HTR-8/SVneo (cell line): ENCODE results near the gene SEMA6B.

Source experiments
- DNase-seq: peaks from one replicate; pipeline ENCODE4 v3.0.0; 2011; ENCODE audit warnings: low spot score, mixed read lengths; ENCODE audit not compliant: insufficient read length
- FAIRE-seq: peaks from 2 replicates; lab custom pipeline; 2011; peaks lifted over from hg19 to GRCh38; lab: Jason Lieb, UNC

The SEMA6B gene

DNA sequence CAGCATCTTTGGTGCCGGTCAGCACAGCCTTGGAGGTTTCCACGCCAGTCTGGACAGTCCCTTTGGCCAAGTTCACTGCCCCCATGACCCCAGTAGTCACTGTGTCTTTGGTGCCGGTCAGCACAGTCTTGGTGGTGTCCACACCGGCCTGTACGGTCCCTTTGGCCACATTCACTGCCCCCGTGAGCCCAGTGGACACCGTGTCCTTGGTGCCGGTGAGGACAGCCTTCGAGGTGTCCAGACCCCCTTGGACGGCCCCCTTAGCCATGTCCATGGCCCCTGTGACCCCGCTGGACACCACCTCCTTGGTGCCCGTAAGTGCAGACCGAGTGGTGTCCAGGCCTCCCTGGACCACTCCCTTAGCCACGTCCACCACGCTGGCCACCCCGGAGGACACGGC lies 46.2 kb downstream of the SEMA6B start:
- DNase-seq, result no peak
- no peak for FAIRE-seq

GRCh38 chr19:4512070-4512469 lies 47.4 kb downstream of the SEMA6B start:
- FAIRE-seq (no peak), DNase-seq (no peak)

- FAIRE-seq, result peak; percentile 16
- DNase-seq, result no peak
Measured at GRCh38 chr19:4511300-4512054, 48.0 kb downstream of the SEMA6B start.

GRCh38 chr19:4510435-4511255 lies 48.8 kb downstream of the SEMA6B start:
- DNase-seq (no peak), FAIRE-seq (no peak)

- no peak for FAIRE-seq
- DNase-seq, result no peak
Measured at GRCh38 chr19:4508698-4509097, 50.8 kb downstream of the SEMA6B start.

GRCh38 chr19:4507804-4508203 lies 51.7 kb downstream of the SEMA6B start:
- FAIRE-seq, result no peak
- no peak for DNase-seq

DNA sequence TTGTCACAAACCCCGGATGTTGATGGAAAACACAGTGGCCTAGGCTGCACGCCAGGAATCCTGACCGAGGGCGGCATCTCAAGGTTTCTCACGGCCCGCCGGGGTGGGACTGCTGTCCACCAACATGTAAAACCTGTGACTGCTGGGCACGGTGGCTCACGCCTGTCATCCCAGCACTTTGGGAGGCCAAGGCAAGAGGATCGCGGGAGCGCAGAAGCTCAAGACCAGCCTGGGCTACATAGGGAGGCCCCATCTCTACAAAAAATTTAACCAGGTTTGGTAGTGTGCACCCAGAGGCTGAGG lies 52.4 kb downstream of the SEMA6B start:
- DNase-seq (no peak), FAIRE-seq (no peak)

GRCh38 chr19:4506449-4507149 lies 52.9 kb downstream of the SEMA6B start:
- no peak for FAIRE-seq
- peak; percentile 41 for DNase-seq

- DNase-seq (no peak), FAIRE-seq (no peak)
Measured at GRCh38 chr19:4505570-4506448, 53.7 kb downstream of the SEMA6B start.

DNA sequence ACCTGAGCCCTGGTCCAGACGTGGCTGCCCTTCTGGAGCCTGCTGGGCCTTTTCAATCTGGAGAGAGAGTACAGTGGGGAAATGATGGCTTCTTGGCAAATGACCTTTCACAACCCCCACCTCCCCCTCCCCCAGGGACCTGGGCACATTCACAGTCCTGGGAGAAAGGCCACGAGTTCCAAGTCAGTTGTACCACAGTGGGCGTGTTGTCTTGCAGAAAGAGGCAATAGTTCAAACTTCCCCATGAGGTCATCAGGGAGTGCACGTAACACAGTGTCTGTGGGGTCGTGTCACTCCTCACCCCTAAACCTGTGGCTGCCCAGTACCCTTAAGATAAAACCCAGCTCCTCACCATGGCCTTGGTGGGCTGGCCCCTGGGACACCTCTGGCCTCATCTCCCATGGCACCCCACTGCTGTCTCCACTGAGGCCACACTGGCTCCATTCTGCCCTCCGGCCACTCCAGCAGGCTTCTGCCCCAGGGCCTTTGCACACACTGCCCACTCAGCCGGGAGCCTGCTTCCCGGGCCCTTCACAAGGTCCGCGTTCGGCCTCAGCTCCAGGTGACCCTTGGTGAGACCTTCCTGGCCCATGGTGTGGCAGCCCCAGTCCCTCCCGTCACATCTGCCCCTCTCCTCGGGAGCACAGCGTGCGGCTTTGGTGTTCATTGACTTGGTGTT lies 54.5 kb downstream of the SEMA6B start:
- no peak for FAIRE-seq

GRCh38 chr19:4504297-4504701 lies 55.2 kb downstream of the SEMA6B start:
- DNase-seq (no peak), FAIRE-seq (no peak)

More for the DNA sequence above, 54.5 kb downstream of the SEMA6B start:
- DNase-seq, result no peak

DNA sequence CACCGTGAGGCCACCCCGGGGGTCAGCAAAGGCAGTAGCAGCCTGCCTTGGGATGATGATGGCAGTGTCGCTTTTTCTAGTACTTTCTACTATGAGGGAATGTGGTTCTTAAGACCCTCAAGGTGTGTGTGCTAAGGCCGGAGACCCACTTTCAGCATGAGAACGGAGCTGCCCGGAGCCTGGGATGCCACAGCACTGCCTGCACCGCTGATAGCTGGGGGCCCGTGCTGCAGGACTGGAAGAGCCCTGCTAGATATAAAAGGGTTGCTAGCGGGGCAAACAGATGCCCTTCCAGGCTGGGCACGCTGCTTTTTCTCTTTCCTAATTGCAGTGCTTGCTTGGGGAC lies 55.7 kb downstream of the SEMA6B start:
- no peak for DNase-seq
- no peak for FAIRE-seq

DNA sequence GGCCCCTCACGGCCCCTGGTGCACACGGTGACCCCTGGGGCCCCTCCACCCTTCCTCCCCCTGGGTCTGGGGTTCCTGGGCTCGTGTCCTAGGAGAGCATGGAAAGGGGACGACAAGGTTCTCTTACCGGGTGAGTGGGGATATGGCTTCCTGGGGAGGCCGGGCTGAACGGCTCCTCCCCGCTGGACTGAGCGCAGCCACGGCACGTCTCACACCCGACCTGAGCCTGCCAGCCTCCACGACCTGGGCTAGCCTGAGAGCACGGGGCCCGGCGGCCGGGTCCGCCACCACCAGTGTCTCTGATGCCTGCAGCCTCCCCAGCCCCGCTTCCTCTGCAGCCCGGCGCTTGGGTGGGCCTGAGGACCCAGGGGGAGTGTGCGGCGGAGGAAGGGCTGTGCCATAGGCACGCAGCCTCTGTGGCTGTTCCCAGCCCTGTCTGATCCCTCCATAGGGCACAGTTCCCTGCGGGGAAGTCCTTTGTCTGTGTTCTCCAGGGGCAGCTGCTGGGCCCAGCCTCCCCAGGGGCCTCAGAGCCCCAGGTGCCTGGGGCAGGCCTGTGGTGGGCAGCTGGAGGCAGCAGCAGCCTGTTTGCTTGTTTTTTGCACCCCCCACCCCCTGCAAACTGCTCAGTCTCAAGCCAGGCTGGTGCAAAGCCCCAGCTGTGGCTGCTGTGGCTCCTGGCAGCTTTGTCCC lies 56.2 kb downstream of the SEMA6B start:
- DNase-seq, result no peak

DNA sequence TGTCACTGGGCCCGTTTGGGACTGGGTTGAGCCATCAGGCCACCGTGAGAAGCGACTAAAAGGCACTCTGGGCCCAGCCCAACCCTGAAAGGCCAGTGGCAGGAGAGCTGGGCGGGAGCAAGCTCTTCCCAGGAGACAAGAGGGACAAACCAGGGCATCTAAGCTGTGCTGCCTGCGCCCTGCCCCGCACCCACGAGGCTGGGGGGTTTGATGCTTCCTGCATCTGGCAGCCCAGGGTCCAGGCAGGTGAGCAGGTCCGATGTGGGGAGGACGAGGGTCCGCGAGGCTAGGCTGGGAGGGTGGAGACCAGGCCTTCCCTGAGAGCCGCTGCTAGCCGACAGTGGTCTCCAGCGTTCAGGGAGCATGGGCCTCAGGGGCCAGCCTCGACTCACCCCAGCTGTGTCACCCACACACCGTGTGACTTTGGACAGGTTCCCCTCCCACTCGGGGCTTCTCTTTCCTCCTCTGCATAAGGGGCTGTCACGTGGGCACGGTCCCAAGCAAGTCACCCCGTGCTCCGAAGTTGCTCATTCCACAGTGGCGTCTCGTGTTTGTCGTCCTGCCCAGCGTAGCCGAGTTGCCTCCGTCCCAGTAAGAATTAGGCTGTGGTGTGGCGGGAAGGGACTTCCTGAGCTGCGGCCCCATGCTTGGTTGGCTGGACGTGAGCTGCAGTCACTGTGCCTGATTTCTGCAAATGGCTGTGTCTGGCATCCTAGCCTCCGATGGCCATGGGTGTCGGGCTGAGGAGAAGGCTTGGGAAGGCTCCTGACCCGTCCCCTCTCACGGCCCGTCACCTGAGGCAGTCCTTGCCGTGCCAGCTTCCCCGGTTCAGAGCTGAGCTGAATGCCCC lies 57.0 kb downstream of the SEMA6B start:
- FAIRE-seq (no peak), DNase-seq (no peak)

More for the DNA sequence above, 56.2 kb downstream of the SEMA6B start:
- no peak for FAIRE-seq

- FAIRE-seq (no peak), DNase-seq (no peak)
Measured at GRCh38 chr19:4501691-4502090, 57.8 kb downstream of the SEMA6B start.

- DNase-seq (no peak), FAIRE-seq (no peak)
Measured at GRCh38 chr19:4500841-4501591, 58.5 kb downstream of the SEMA6B start.

- DNase-seq (no peak), FAIRE-seq (no peak)
Measured at GRCh38 chr19:4499855-4500254, 59.6 kb downstream of the SEMA6B start.

DNA sequence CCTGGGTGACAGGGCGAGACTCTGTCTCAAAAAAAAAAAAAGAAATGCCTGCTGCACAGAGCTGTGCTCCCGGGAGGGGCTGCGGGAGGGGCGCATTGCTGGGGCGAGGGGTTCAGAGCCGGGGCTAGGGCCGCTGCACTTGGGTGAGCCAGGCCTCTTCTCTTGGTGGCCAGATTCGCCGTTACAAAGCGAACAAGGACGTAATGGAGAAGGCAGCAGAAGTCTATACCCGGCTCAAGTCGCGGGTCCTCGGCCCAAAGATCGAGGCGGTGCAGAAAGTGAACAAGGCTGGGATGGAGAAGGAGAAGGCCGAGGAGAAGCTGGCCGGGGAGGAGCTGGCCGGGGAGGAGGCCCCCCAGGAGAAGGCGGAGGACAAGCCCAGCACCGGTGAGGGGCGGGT lies 60.2 kb downstream of the SEMA6B start:
- no peak for DNase-seq
- FAIRE-seq, result no peak
